SU-DHL-6 (cell line): ENCODE results near the gene TRPM1.

Experiments used
- H2AFZ ChIP-seq: fragments of 200-600 bp; sonication (generic); 2 replicates; pipeline ENCODE4 v1.6.1; 2014; ENCODE audit warnings: low read depth, mild to moderate bottlenecking, moderate library complexity, mixed read lengths, antibody characterized with exemption, low read length; ENCODE audit not compliant: severe bottlenecking
- H3F3A ChIP-seq: fragments of 200-600 bp; shearing (Covaris generic); 2 replicates; pipeline ENCODE4 v1.6.0; 2016; ENCODE audit warnings: antibody characterized with exemption, mild to moderate bottlenecking; ENCODE audit not compliant: insufficient read depth
- H3K27ac ChIP-seq: fragments of 200-600 bp; sonication (generic); 2 replicates; pipeline ENCODE4 v1.5.1; 2016; ENCODE audit warnings: low read depth, mild to moderate bottlenecking, low read length, moderate library complexity, mixed read lengths
- H3K27me3 ChIP-seq: fragments of 200-600 bp; sonication (generic), shearing (Covaris generic); 2 replicates; pipeline ENCODE4 v1.6.0; 2014; ENCODE audit warnings: mild to moderate bottlenecking, low read length
- H3K36me3 ChIP-seq: fragments of 200-600 bp; sonication (generic); 2 replicates; pipeline ENCODE4 v1.6.1; 2014; ENCODE audit warnings: mild to moderate bottlenecking, low read length, mixed read lengths
- H3K4me2 ChIP-seq: fragments of 300-600, 200-600 bp; shearing (Covaris generic), sonication (generic); 2 replicates; pipeline ENCODE4 v1.6.0; 2014; ENCODE audit warnings: low read length, low read depth, mild to moderate bottlenecking; ENCODE audit not compliant: poor library complexity, severe bottlenecking
- H3K4me3 ChIP-seq: fragments of 200-600 bp; sonication (generic); 2 replicates; pipeline ENCODE4 v1.5.1; 2014; ENCODE audit warnings: antibody characterized with exemption, low read length, mild to moderate bottlenecking, mixed read lengths; ENCODE audit not compliant: insufficient read depth, poor library complexity, severe bottlenecking
- H3K79me2 ChIP-seq: fragments of 200-600 bp; sonication (generic); 2 replicates; pipeline ENCODE4 v1.6.1; 2014; ENCODE audit warnings: mild to moderate bottlenecking, low read length, moderate library complexity; ENCODE audit not compliant: insufficient read depth
- H3K9ac ChIP-seq: fragments of 200-600 bp; sonication (generic); 2 replicates; pipeline ENCODE4 v1.7.0; 2014; ENCODE audit warnings: mild to moderate bottlenecking, low read length
- H3K9me2 ChIP-seq: fragments of 200-600 bp; sonication (generic); replicated peaks from 2 replicates; pipeline ENCODE4 v1.6.1; 2014; ENCODE audit warnings: low read length; ENCODE audit not compliant: insufficient read depth
- H3K9me3 ChIP-seq: fragments of 200-600 bp; sonication (generic); 2 replicates; pipeline ENCODE4 v1.6.1; 2014; ENCODE audit warnings: low read length, mixed read lengths; ENCODE audit not compliant: insufficient read depth
- H4K20me1 ChIP-seq: fragments of 200-600 bp; sonication (generic); 2 replicates; pipeline ENCODE4 v1.6.1; 2014; ENCODE audit warnings: low read depth, mild to moderate bottlenecking, antibody characterized with exemption, low read length, moderate library complexity, mixed read lengths
- CTCF ChIP-seq: fragments of 200-600 bp; sonication (generic); IDR thresholded peaks from one replicate; pipeline ENCODE4 v1.5.1; 2017; ENCODE audit warnings: antibody characterized with exemption, mild to moderate bottlenecking, low read length, moderate library complexity; ENCODE audit not compliant: insufficient read depth, poor library complexity, severe bottlenecking
- EZH2phosphoT487 ChIP-seq: fragments of 200-600 bp; sonication (generic), shearing (Covaris generic); conservative IDR thresholded peaks from 2 replicates; pipeline ENCODE4 v1.6.1; 2018; ENCODE audit warnings: mild to moderate bottlenecking, antibody characterized with exemption, low read length, moderate library complexity, mixed read lengths

TRPM1 gene

GRCh38 chr15:30953731-30954378 lies 147.7 kb downstream of the TRPM1 start:
- H3K27me3 ChIP-seq, result no peaks in the 10 kb centered on the region
- TF ChIP-seq EZH2phosphoT487, result no peak
- no peak for TF ChIP-seq CTCF
- H3K9me2 ChIP-seq, result no peaks in the 10 kb centered on the region
- H3F3A ChIP-seq, result no peaks in the 10 kb centered on the region
- no peak overlapping the region for H3K27ac ChIP-seq
- H3K4me2 ChIP-seq, result no peak overlapping the region
- H3K79me2 ChIP-seq, result no peaks in the 10 kb centered on the region
- no peak overlapping the region for H3K4me3 ChIP-seq
- H4K20me1 ChIP-seq, result no peaks in the 10 kb centered on the region
- no peak overlapping the region for H2AFZ ChIP-seq
- H3K9me3 ChIP-seq, result no peaks in the 10 kb centered on the region
- H3K9ac ChIP-seq, result no peak overlapping the region
- H3K36me3 ChIP-seq, result peaks cover 17% of the 10 kb centered on the region; the same call in 1 of the 2 replicates

GRCh38 chr15:30953183-30953582 lies 148.3 kb downstream of the TRPM1 start:
- Histone ChIP-seq H4K20me1 (no peaks in the 10 kb centered on the region), H3K9me3 (no peaks in the 10 kb centered on the region), H3K4me3 (no peak overlapping the region), H3K9me2 (no peaks in the 10 kb centered on the region), H3K9ac (no peak overlapping the region), H3K36me3 (peaks cover 17% of the 10 kb centered on the region; the same call in 1 of the 2 replicates), H3K79me2 (no peaks in the 10 kb centered on the region), H3F3A (no peaks in the 10 kb centered on the region), H2AFZ (no peak overlapping the region), H3K27ac (no peak overlapping the region), H3K27me3 (no peaks in the 10 kb centered on the region), H3K4me2 (no peak overlapping the region)
- TF ChIP-seq CTCF (no peak), EZH2phosphoT487 (no peak)
